ENCODE measurements around the gene TRH. TPM values are rescaled to one million over a fixed set of nuclear protein-coding genes. Genes with fewer than 3 reads are reported as not detected.

Gene TRH, protein sequence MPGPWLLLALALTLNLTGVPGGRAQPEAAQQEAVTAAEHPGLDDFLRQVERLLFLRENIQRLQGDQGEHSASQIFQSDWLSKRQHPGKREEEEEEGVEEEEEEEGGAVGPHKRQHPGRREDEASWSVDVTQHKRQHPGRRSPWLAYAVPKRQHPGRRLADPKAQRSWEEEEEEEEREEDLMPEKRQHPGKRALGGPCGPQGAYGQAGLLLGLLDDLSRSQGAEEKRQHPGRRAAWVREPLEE
- not detected for total RNA-seq

DNA sequence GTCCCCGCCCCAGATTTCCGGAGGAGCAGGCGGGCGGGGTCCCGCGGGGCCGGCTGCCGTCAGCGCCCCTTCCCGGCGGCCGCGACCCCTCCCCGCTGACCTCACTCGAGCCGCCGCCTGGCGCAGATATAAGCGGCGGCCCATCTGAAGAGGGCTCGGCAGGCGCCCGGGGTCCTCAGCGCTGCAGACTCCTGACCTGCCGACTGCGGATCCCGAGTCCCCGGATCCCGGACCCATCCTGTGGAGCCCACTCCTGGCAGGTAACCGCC is at the start of gene TRH:
TRH (plus strand) TSS at position 157 of the 269 bp plus-strand sequence. CDS start 1,097 bp downstream, outside the sequence.
- CTCF ChIA-PET: no interaction called here
- POLR2A ChIA-PET: no interaction called here
- no peaks in the 10 kb centered on the region for H3K36me3 Mint-ChIP-seq (ENCODE audit: low read depth)
- DNase-seq: no peak
- peaks cover 7% of the 10 kb centered on the region for H3K4me1 Mint-ChIP-seq
- peaks cover 62% of the 10 kb centered on the region for H3K27me3 Mint-ChIP-seq
- no peak within 1 kb of the TSS for H3K27ac Mint-ChIP-seq
- H3K4me3 Mint-ChIP-seq: peak within 1 kb of the TSS; percentile 25
- H3K9me3 Mint-ChIP-seq: no peaks in the 10 kb centered on the region

DNA sequence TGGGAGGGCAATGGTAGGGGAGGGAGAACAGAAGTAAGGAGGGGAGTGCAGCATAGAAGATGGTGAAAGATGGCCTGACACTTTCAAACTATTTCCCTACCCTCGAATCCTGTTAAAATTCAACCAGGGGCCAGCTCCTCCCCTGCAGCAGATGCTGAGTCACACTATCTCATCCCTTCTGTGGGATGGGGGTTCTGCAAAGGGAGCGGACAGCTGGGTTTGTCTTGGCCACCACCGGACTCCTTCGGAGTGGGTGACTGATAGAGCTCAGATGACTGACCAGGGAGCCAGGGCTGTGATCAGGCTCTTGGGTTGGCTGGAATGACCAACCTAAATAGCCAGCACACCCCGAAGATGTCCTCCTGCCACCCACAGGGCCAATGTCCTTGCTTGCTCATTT is 47.4 kb upstream of the TRH start:
- Mint-ChIP-seq H3K4me3 (no peak overlapping the region), H3K4me1 (no peaks in the 10 kb centered on the region), H3K36me3 (ENCODE audit: low read depth) (peaks cover 4% of the 10 kb centered on the region), H3K27ac (no peak overlapping the region), H3K9me3 (peaks cover 8% of the 10 kb centered on the region), H3K27me3 (peaks cover 10% of the 10 kb centered on the region)
- CTCF ChIA-PET: interaction anchor here (0.7 kb wide), 1 partner anchor 300 kb away, joined by 3 read pairs; no protein-coding TSS in a partner anchor
- POLR2A ChIA-PET: no interaction called here
- DNase-seq: no peak

DNA sequence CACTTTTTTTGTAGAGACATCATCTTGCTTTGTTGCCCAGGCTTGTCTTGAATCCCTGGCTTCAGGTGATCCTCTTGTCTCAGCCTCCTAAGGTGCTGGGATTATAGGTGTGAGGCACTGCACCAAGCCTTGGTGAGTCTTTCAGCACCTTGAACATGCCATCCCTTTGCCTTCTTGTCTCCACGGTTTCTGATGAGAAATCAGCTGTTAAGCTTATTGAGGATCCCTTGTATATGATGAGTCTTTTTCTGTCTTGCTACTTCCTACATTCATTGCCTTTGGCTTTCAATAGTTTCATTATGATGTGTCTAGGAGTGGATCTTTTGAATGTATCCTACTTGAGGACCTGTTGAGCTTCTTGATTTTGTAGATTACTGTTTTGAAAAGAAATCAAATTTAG is 45.1 kb upstream of the TRH start:
- Mint-ChIP-seq H3K9me3 (peaks cover 8% of the 10 kb centered on the region), H3K27me3 (peaks cover 7% of the 10 kb centered on the region), H3K27ac (no peak overlapping the region), H3K4me3 (no peak overlapping the region), H3K36me3 (ENCODE audit: low read depth) (peaks cover 4% of the 10 kb centered on the region), H3K4me1 (peaks cover under 1% of the 10 kb centered on the region)
- POLR2A ChIA-PET: no interaction called here
- CTCF ChIA-PET: interaction anchor here (1.1 kb wide), 1 partner anchor 13 kb away, joined by 3 read pairs; no protein-coding TSS in a partner anchor
- DNase-seq: no peak

DNA sequence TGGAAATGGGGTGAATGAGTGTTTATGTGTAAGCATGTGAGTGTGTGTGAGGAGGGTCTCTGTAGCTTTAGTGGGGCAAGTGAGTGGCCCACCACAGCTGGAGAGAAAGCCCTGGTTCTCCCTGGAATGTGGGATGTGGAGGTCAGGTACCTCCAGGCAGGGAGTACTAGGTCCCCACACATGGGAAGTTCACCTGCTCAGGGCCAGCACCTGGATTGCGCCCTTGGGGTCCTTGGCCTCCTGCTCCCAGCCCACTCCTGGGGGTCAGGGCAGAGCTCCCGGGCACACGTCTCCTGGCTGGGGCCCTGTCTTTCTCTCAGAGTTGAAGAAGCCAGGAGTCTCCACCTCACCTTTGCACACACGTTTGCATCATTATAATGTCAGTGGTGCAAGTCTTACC is 41.0 kb upstream of the TRH start:
- Mint-ChIP-seq H3K9me3 (peaks cover 8% of the 10 kb centered on the region), H3K27me3 (peaks cover 4% of the 10 kb centered on the region), H3K36me3 (ENCODE audit: low read depth) (peaks cover 4% of the 10 kb centered on the region), H3K4me1 (peaks cover 12% of the 10 kb centered on the region), H3K27ac (no peak overlapping the region), H3K4me3 (no peak overlapping the region)
- no peak for DNase-seq
- ChIA-PET CTCF (interaction anchor here (0.8 to 2.4 kb wide), 8 partner anchors 9 to 443 kb away, joined by 3 to 12 read pairs (median 4); no protein-coding TSS in a partner anchor), POLR2A (interaction anchor here (1.0 kb wide), 1 partner anchor 14 kb away, joined by 3 read pairs; no protein-coding TSS in a partner anchor)

DNA sequence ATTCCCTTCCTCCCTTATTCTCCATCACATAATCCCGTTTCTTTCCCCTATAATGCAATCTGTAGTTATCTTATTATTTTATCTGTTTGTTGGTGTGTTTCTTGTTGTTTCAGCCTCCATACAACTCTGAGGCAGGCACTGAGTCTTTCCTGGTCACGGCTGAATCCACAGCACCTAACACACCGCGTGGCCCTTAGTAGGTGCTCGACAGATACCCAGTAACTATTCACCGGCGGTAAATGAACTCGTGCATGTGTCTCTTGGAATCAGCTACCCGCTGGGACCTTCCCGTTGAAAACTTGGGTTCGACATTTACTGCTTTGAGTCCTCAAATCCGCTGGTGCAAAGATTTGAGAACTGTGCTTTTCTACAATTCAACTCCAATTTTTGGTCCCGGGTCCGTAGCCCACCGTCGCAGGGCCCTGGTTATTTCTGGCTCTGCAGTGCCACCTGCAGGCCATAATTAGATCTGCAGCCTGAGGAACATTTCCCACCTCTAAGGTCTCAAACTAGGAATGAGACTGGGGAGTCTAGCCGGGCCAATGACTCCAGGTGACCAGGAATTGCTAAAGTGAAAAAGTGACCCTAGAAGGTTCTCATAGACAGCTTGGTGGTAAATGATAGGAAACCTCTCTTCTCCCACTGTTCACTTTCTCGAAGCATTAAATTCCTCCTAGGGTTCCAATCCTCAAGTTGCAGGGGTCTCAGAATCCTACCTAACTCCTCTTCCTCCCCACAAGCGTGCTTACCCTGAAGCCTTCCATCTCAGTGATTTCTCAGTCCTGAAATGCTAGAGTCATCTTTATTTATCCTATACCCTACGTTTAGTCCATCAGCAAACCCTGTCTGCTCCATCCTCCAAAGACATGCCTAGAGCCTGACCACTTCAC is 40.0 kb upstream of the TRH start:
- Mint-ChIP-seq H3K9me3 (peaks cover 6% of the 10 kb centered on the region), H3K36me3 (ENCODE audit: low read depth) (peaks cover 3% of the 10 kb centered on the region), H3K27me3 (peaks cover 3% of the 10 kb centered on the region), H3K27ac (no peak overlapping the region), H3K4me3 (no peak overlapping the region), H3K4me1 (peaks cover 12% of the 10 kb centered on the region)
- ChIA-PET POLR2A (interaction anchor here (1.0 kb wide), 1 partner anchor 15 kb away, joined by 3 read pairs; no protein-coding TSS in a partner anchor), CTCF (interaction anchor here (0.6 to 2.4 kb wide), 10 partner anchors 9 to 444 kb away, joined by 3 to 12 read pairs (median 4); no protein-coding TSS in a partner anchor)
- peak; percentile 25 for DNase-seq

DNA sequence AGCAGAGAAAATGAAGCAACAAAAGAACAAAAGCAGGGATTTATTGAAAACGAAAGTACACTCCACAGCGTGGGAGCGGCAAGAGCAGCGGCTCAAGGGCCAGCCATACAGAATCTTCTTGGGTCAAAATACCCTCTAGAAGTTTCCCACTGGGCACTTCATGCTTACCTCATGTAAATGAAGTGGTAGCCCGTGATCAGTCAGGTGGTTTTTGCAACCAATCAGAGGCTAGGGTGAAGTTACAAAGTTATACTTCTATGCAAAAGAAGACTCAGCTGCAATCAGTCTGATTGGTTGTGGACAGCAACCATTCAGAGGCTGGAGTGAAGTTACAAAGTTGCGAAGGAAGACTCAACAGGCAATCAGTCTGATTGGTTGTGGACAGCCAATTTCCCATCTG is 37.8 kb upstream of the TRH start:
- Mint-ChIP-seq H3K36me3 (ENCODE audit: low read depth) (no peaks in the 10 kb centered on the region), H3K4me1 (peaks cover 21% of the 10 kb centered on the region), H3K27me3 (no peaks in the 10 kb centered on the region), H3K27ac (no peak overlapping the region), H3K4me3 (peak overlapping the region; percentile 56), H3K9me3 (no peaks in the 10 kb centered on the region)
- CTCF ChIA-PET: no interaction called here
- POLR2A ChIA-PET: no interaction called here
- DNase-seq: peak; percentile 36

DNA sequence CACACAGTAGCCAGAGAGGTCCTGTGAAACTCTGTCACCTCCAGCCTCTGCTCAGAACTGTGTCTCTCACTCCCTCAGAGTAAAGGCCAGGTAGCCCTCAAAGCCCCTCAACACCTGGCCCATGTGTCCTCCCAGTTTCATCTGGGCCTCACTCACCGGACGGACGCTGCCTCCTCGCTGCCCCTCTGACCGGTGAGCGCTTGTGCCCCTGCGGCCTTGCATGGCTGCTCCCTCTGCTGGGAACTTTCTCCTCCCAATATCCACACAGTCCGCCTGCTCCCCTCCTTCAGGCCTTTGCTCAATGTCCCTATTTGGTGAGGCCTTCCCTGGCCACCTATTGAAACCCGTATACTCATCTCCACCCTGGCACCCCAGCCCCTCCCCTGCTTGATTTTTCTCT is 36.8 kb upstream of the TRH start:
- no peak for DNase-seq
- Mint-ChIP-seq H3K27ac (no peak overlapping the region), H3K27me3 (peaks cover 2% of the 10 kb centered on the region), H3K36me3 (ENCODE audit: low read depth) (no peaks in the 10 kb centered on the region), H3K4me3 (no peak overlapping the region), H3K9me3 (no peaks in the 10 kb centered on the region), H3K4me1 (peaks cover 21% of the 10 kb centered on the region)
- CTCF ChIA-PET: interaction anchor here (0.6 kb wide), 1 partner anchor 101 kb away, joined by 3 read pairs; no protein-coding TSS in a partner anchor
- POLR2A ChIA-PET: no interaction called here

DNA sequence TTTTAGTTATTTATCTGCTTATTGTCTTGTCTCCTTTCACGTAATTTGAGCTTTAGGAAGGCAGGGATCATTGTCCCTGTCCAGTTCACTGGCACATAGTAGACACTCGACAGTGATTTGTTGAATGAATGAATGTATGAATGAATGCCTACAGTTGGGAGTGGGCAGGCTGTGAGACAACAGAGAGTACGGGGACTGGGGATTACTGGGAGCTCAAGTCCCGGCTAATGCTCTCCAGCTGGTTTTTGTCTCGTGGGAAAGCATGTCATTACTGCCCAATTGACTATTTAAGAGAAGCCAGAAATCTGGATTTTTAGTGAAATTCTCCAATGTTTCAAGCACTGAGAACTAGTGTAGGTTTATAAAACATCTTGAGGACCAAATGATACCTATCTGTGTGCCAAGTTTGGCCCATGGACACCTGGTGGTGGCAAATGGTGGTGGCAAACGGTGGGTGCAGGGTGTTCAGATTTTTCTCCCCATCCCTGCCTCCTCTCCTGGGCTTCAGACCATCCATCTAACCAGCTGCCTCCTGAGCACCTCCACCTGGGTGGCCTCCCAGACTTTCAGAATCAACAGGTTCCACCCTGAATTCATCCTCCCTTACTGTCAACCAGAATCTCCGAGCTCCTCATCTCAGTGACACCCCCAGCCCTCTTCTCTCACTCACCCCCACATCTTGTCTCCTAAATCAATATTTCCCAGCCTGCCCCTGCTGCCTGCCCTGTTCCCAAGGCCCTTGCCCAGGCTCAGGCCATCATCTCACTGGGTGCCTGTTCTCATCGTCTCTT is 36.2 kb upstream of the TRH start:
- H3K4me3 Mint-ChIP-seq: no peak overlapping the region
- H3K4me1 Mint-ChIP-seq: peaks cover 21% of the 10 kb centered on the region
- no peaks in the 10 kb centered on the region for H3K9me3 Mint-ChIP-seq
- H3K27ac Mint-ChIP-seq: no peak overlapping the region
- H3K36me3 Mint-ChIP-seq (ENCODE audit: low read depth): no peaks in the 10 kb centered on the region
- POLR2A ChIA-PET: no interaction called here
- peaks cover 2% of the 10 kb centered on the region for H3K27me3 Mint-ChIP-seq
- DNase-seq: no peak
- CTCF ChIA-PET: interaction anchor here (0.6 to 0.7 kb wide), 2 partner anchors 102 to 289 kb away, joined by 3 to 4 read pairs; no protein-coding TSS in a partner anchor

DNA sequence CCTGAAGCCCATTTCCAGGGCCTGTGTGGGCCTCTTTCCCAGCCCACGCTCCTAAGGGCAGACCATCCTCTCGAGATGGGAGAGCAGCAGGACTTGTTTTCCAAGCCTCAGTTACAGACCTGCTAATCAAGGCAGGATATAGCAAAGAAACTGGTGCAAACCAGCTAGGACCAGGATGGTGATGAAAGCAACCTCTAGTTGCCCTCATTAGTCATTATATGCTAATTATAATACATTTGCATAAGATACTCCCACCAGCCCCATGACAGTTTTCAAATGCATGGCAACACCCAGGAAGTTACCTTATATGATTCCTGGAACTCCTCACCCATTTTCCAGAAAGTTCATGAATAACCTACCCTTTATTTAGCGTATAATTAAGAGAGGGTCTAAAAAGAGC is 34.4 kb upstream of the TRH start:
- peaks cover 20% of the 10 kb centered on the region for H3K4me1 Mint-ChIP-seq
- no peaks in the 10 kb centered on the region for H3K36me3 Mint-ChIP-seq (ENCODE audit: low read depth)
- no peak overlapping the region for H3K4me3 Mint-ChIP-seq
- H3K9me3 Mint-ChIP-seq: no peaks in the 10 kb centered on the region
- peaks cover 8% of the 10 kb centered on the region for H3K27me3 Mint-ChIP-seq
- no peak for DNase-seq
- H3K27ac Mint-ChIP-seq: no peak overlapping the region
- POLR2A ChIA-PET: no interaction called here
- CTCF ChIA-PET: interaction anchor here (3.9 kb wide), 1 partner anchor 158 kb away, joined by 32 read pairs; no protein-coding TSS in a partner anchor

DNA sequence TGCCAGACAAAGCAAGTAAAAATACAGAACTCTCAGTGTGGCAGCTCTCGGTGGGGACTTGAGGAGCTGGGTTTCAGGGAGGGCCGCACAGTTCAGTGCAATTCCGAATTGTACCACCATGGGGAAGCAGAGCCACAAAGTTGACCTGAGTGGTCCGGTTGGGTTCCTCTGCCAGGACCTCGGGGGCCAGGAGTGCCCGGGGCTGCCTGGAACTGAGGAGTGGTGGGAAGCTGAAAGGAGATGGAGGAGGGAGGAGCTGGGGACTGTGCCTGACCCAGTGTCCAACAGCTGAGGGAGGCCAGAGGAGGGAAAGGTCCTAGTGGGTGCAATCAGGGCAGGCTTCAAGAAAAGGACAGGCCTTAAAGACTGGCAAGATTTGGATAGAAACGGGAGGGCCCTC is 32.2 kb upstream of the TRH start:
- Mint-ChIP-seq H3K9me3 (no peaks in the 10 kb centered on the region), H3K27ac (no peak overlapping the region), H3K4me3 (no peak overlapping the region), H3K27me3 (peaks cover 8% of the 10 kb centered on the region), H3K36me3 (ENCODE audit: low read depth) (no peaks in the 10 kb centered on the region), H3K4me1 (peaks cover 12% of the 10 kb centered on the region)
- CTCF ChIA-PET: interaction anchor here (0.7 to 4.1 kb wide), 9 partner anchors 8 to 311 kb away, joined by 3 to 32 read pairs (median 6); partner anchors contain the start of gene TMCC1
- POLR2A ChIA-PET: no interaction called here
- DNase-seq: peak; percentile 36

DNA sequence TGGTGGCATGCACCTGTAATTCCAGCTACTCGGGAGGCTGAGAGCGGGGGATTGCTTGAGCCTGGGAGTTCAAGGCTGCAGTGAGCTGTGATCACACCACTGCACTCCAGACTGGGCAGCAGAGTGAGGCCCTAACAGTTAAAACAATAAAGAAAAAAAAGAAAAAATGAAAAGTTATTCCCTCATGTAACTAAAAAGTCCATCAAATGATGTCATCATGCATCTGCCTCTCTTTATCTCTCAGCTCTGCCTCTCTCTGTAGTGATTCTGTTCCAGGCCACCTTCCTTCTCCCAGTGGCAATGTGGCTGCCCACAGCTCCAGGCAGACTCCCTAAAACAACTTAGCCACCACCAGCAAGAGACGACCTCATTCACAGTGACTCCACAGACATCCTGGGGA is 31.5 kb upstream of the TRH start:
- H3K9me3 Mint-ChIP-seq: no peaks in the 10 kb centered on the region
- ChIA-PET CTCF (interaction anchor here (0.7 to 4.1 kb wide), 9 partner anchors 9 to 312 kb away, joined by 3 to 32 read pairs (median 4); partner anchors contain the start of gene TMCC1), POLR2A (no interaction called here)
- H3K4me1 Mint-ChIP-seq: peaks cover 9% of the 10 kb centered on the region
- H3K4me3 Mint-ChIP-seq: no peak overlapping the region
- H3K27ac Mint-ChIP-seq: no peak overlapping the region
- no peak for DNase-seq
- no peaks in the 10 kb centered on the region for H3K36me3 Mint-ChIP-seq (ENCODE audit: low read depth)
- peaks cover 11% of the 10 kb centered on the region for H3K27me3 Mint-ChIP-seq

DNA sequence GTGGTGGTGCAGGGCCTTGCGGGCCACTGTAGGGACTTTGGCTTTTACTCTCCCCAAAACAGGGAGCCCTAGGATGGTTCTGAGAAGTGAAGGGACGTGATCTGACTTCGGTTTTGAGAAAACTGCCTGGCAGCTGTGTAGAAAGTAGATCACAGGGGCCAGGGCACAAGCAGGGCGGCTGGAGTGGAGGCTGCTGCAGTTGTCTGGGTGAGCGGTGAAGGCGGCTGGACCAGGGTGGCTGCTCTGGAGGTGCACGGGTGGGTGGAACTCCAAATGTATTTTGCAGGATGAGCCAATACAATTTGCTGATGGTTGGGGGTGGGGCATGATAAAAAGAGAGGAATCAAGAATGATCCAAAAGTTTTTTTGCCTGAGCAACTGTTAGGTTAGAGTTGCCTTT is 29.8 kb upstream of the TRH start:
- CTCF ChIA-PET: no interaction called here
- POLR2A ChIA-PET: no interaction called here
- no peaks in the 10 kb centered on the region for H3K36me3 Mint-ChIP-seq (ENCODE audit: low read depth)
- H3K27me3 Mint-ChIP-seq: peaks cover 13% of the 10 kb centered on the region
- H3K4me1 Mint-ChIP-seq: peaks cover 8% of the 10 kb centered on the region
- H3K4me3 Mint-ChIP-seq: no peak overlapping the region
- DNase-seq: no peak
- H3K9me3 Mint-ChIP-seq: no peaks in the 10 kb centered on the region
- H3K27ac Mint-ChIP-seq: no peak overlapping the region
